B cell (primary cell): ENCODE data around the gene EEF1A1. TPM values are rescaled to one million over a fixed set of nuclear protein-coding genes. Genes with fewer than 3 reads are reported as not detected.

ENCODE experiments used
- ATAC-seq: fragments of 200-7000 bp; cut with Tn5 transposase; one replicate; pipeline ENCODE4 v1.10.0; 2021; ENCODE audit warnings: low read depth, mild to moderate bottlenecking, moderate number of reproducible peaks, moderate library complexity
- CTCF ChIA-PET: fragments of 350-600 bp; sonication (Branson Sonifier 250); formaldehyde crosslinking; loops from one replicate; lab custom pipeline; 2021; ENCODE audit warnings: antibody characterized with exemption, inconsistent platforms; lab: Charles Lee
- POLR2A ChIA-PET: fragments of 350-600 bp; sonication (Branson Sonifier 250); formaldehyde crosslinking; loops from one replicate; lab custom pipeline; 2021; ENCODE audit warnings: antibody characterized with exemption; lab: Charles Lee
- DNase-seq: peaks from one replicate; pipeline ENCODE4 v3.0.0; 2013
- H2AFZ ChIP-seq: 2 replicates; pipeline ENCODE4 v1.6.1; 2012; ENCODE audit warnings: mild to moderate bottlenecking, low read depth, low read length; ENCODE audit not compliant: insufficient read depth, poor library complexity, severe bottlenecking
- H3K27ac ChIP-seq, 2 donors: 1 replicate in 1 of 2; 2 replicates in 1 of 2; pipeline ENCODE4 v1.5.1; 2012 to 2013; ENCODE audit warnings: low read length in 2 of 2, mild to moderate bottlenecking in 2 of 2, moderate library complexity in 1 of 2
- H3K27me3 ChIP-seq, 4 experiments: fragments of 200-600 bp in 1 of 4; sonication (generic) in 1 of 4; replicated peaks in 1 of 4; 1 replicate in 2 of 4; 2 replicates in 2 of 4; pipeline versions ENCODE4 v1.6.1 to v1.7.0; 2013 to 2016; ENCODE audit warnings: low read length in 3 of 4, mild to moderate bottlenecking in 2 of 4, mixed read lengths in 1 of 4, moderate library complexity in 1 of 4; ENCODE audit not compliant: insufficient read depth in 4 of 4, control insufficient read depth in 3 of 4; ENCODE audit errors: control extremely low read depth in 1 of 4
- H3K36me3 ChIP-seq, 2 experiments: replicated peaks in 1 of 2; 1 replicate in 1 of 2; 2 replicates in 1 of 2; pipeline versions ENCODE4 v1.6.1 to v1.7.1; 2013; ENCODE audit warnings: low read length in 1 of 2; ENCODE audit not compliant: insufficient read depth in 2 of 2, control insufficient read depth in 1 of 2; ENCODE audit errors: control extremely low read depth in 1 of 2, extremely low read depth in 1 of 2
- H3K4me1 ChIP-seq, 2 donors: fragments of 200-600 bp in 1 of 2; sonication (generic) in 1 of 2; 1 replicate in 1 of 2; 2 replicates in 1 of 2; pipeline versions ENCODE4 v1.5.1 to v1.6.1; 2013 to 2017; ENCODE audit warnings: low read length in 2 of 2; ENCODE audit not compliant: control insufficient read depth in 2 of 2, insufficient read depth in 2 of 2
- H3K4me2 ChIP-seq: replicated peaks from 2 replicates; pipeline ENCODE3; 2012; ENCODE audit warnings: mild to moderate bottlenecking, low read depth, low read length; ENCODE audit not compliant: poor library complexity, severe bottlenecking
- H3K4me3 ChIP-seq, 5 experiments: fragments of 200-600 bp in 1 of 5; sonication (generic) in 1 of 5; 1 replicate in 3 of 5; 2 replicates in 2 of 5; pipeline versions ENCODE4 v1.5.1 to v1.7.0; 2011 to 2016; ENCODE audit warnings: low read length in 4 of 5, mild to moderate bottlenecking in 4 of 5, low read depth in 2 of 5, control low read depth in 1 of 5, moderate library complexity in 1 of 5; ENCODE audit not compliant: insufficient read depth in 1 of 5; ENCODE audit errors: control extremely low read depth in 1 of 5, extremely low read depth in 1 of 5
- H3K79me2 ChIP-seq: fragments of 200-600 bp; sonication (generic); one replicate; pipeline ENCODE4 v1.6.0; 2016; ENCODE audit warnings: low read length; ENCODE audit not compliant: control insufficient read depth, insufficient read depth
- H3K9ac ChIP-seq: fragments of 200-600 bp; sonication (generic); 2 replicates; pipeline ENCODE4 v1.6.1; 2017; ENCODE audit warnings: mild to moderate bottlenecking, low read length, moderate library complexity
- H3K9me3 ChIP-seq, 3 donors: one replicate each; pipeline versions ENCODE4 v1.6.1 to v1.7.1; 2013; ENCODE audit warnings: low read length in 2 of 3; ENCODE audit not compliant: control insufficient read depth in 2 of 3, insufficient read depth in 1 of 3; ENCODE audit errors: control extremely low read depth in 1 of 3
- H4K20me1 ChIP-seq: 2 replicates; pipeline ENCODE4 v1.6.0; 2012; ENCODE audit warnings: mild to moderate bottlenecking, low read length; ENCODE audit not compliant: insufficient read depth, control insufficient read depth, poor library complexity, severe bottlenecking
- H3K27ac Mint-ChIP-seq: one replicate; pipeline ENCODE4 v1.8.0; 2021; ENCODE audit warnings: mixed read lengths
- H3K27me3 Mint-ChIP-seq: one replicate; pipeline ENCODE4 v1.8.0; 2021; ENCODE audit warnings: mixed read lengths
- H3K4me1 Mint-ChIP-seq: one replicate; pipeline ENCODE4 v1.8.0; 2021; ENCODE audit warnings: mixed read lengths
- H3K4me3 Mint-ChIP-seq: one replicate; pipeline ENCODE4 v1.8.0; 2021; ENCODE audit warnings: mixed read lengths
- H3K9me3 Mint-ChIP-seq: one replicate; pipeline ENCODE4 v1.8.0; 2022; ENCODE audit warnings: mixed read lengths; ENCODE audit not compliant: insufficient read depth
- CTCF ChIP-seq: fragments of 200-600 bp; IDR thresholded peaks from one replicate; pipeline ENCODE4 v1.8.0; 2022; ENCODE audit warnings: antibody characterized with exemption, mild to moderate bottlenecking
- EZH2 ChIP-seq: IDR thresholded peaks from 2 replicates; pipeline ENCODE4 v1.6.1; 2012; ENCODE audit warnings: borderline replicate concordance, low read depth, mild to moderate bottlenecking, moderate library complexity, low read length; ENCODE audit not compliant: insufficient read depth, poor library complexity, severe bottlenecking
- WGBS: methylation state at CpG from one replicate; pipeline ENCODE4 v1.1.5; 2013; ENCODE audit warnings: missing lambda C conversion rate; ENCODE audit not compliant: insufficient coverage; 5-methylcytosine and 5-hydroxymethylcytosine counted together
- intact Hi-C: fragments of 100-400 bp; cut with micrococcal nuclease; formaldehyde crosslinking; loops from one replicate; pipeline ENCODE4 v1.10.0; 2022
- polyA plus RNA-seq: library from polyadenylated mRNA; depleted of rRNA; stranded (reverse); fragments of >200 nt; gene quantifications from 2 replicates; pipeline ENCODE4 v1.2.3, GENCODE V29; 2012
- total RNA-seq, 2 donors: library from RNA; stranded (reverse); fragments of 120-200 nt in 1 of 2; gene quantifications; 1 replicate in 1 of 2; 2 replicates in 1 of 2; pipeline versions ENCODE4 v1.2.3 to v1.2.4, GENCODE V29; 2013 to 2022

The EEF1A1 gene
- total and polyA plus RNA-seq, 2 donors (not counting 1 experiment from before 2014, with no cell fraction given): 9,671 to 12,769 TPM

GRCh38 chr6:73503027-73503772 is 17.6 kb downstream of the EEF1A1 start:
- Histone ChIP-seq H3K4me1 (no peaks in the 10 kb centered on the region), H3K27me3 (no peaks in the 10 kb centered on the region), H3K9ac (no peak overlapping the region), H3K27ac (peak overlapping the region in 1 of 2 donors; percentile 8), H3K79me2 (no peaks in the 10 kb centered on the region), H3K36me3 (peaks cover 7 to 41% of the 10 kb centered on the region in 2 experiments), H2AFZ (no peak overlapping the region), H3K9me3 (peaks cover 0 to 3% (median 3%) of the 10 kb centered on the region in 3 donors), H4K20me1 (no peaks in the 10 kb centered on the region), H3K4me2 (no peak overlapping the region), H3K4me3 (no peak overlapping the region)
- no peak for ATAC-seq
- Mint-ChIP-seq H3K27ac (peak overlapping the region; percentile 62), H3K4me1 (peaks cover 3% of the 10 kb centered on the region), H3K4me3 (no peak overlapping the region), H3K27me3 (no peaks in the 10 kb centered on the region), H3K9me3 (no peaks in the 10 kb centered on the region)
- 25% methylated on average over 1 of the region's 2 CpGs for WGBS
- intact Hi-C loops: no loop called here
- no peak for DNase-seq
- TF ChIP-seq EZH2 (no peak), CTCF (no peak)
- POLR2A ChIA-PET: no interaction called here
- CTCF ChIA-PET: interaction anchor here (0.8 to 1.9 kb wide), 3 partner anchors 12 to 149 kb away, joined by 3 to 7 read pairs (median 3); no protein-coding TSS in a partner anchor

- no peaks in the 10 kb centered on the region for H3K27me3 Mint-ChIP-seq
- no peak for TF ChIP-seq CTCF
- TF ChIP-seq EZH2: no peak
- H3K9me3 Mint-ChIP-seq: no peaks in the 10 kb centered on the region
- Histone ChIP-seq H3K27me3 (no peaks in the 10 kb centered on the region), H3K9me3 (no peaks in the 10 kb centered on the region), H2AFZ (no peak overlapping the region), H3K4me1 (no peaks in the 10 kb centered on the region), H4K20me1 (no peaks in the 10 kb centered on the region), H3K27ac (no peak overlapping the region), H3K4me2 (no peak overlapping the region), H3K4me3 (no peak overlapping the region), H3K36me3 (peaks cover 12 to 65% of the 10 kb centered on the region in 2 experiments), H3K9ac (no peak overlapping the region), H3K79me2 (no peaks in the 10 kb centered on the region)
- no peak overlapping the region for H3K27ac Mint-ChIP-seq
- intact Hi-C loops: no loop called here
- ChIA-PET CTCF (no interaction called here), POLR2A (no interaction called here)
- no peak for ATAC-seq
- DNase-seq: no peak
- 90% methylated on average over 3 of the region's 3 CpGs for WGBS
- H3K4me3 Mint-ChIP-seq: no peak overlapping the region
- H3K4me1 Mint-ChIP-seq: no peaks in the 10 kb centered on the region
Observed at GRCh38 chr6:73497915-73498314, 22.9 kb downstream of the EEF1A1 start.
